K562 (cell line): Measurements from ENCODE around the gene PGAP2. TPM values are rescaled to one million over a fixed set of nuclear protein-coding genes. Genes with fewer than 3 reads are reported as not detected.
A peak's percentile ranks its signal among the peaks of the same experiment; 100 is the strongest.

Experiments
- ATAC-seq: fragments of 200-7000 bp; cut with Tn5 transposase; 3 replicates; pipeline ENCODE4 v1.9.1; 2020; ENCODE audit warnings: moderate library complexity
- BruUV-seq: library from RNA; stranded (reverse); fragments of 400-500 nt; replicated peaks from 2 replicates; lab custom pipeline; 2021; lab: Mats Ljungman, UMichigan
- CTCF ChIA-PET: fragments of 300-600 bp; formaldehyde crosslinking; extraction: SDS; loops from one replicate; lab custom pipeline; 2021; ENCODE audit warnings: low intra/inter-chr PET ratio; lab: Yijun Ruan, JAX
- POLR2A ChIA-PET: fragments of 300-600, 350-650 bp; sonication (Branson Sonifier 250); formaldehyde crosslinking; extraction: SDS; loops from one replicate; lab custom pipeline; 2021; ENCODE audit warnings: antibody characterized with exemption, inconsistent platforms; lab: Yijun Ruan, JAX
- DNase-seq, 4 experiments: peaks; one replicate each; pipeline versions ENCODE4 v3.0.0 to v3.0.0-alpha.2; 2011 to 2018; ENCODE audit warnings: low spot score in 3 of 4, mixed read lengths in 3 of 4; ENCODE audit errors: extremely low read depth in 1 of 4
- FAIRE-seq: peaks from 2 replicates; lab custom pipeline; 2011; peaks lifted over from hg19 to GRCh38; lab: Jason Lieb, UNC
- H2AFZ ChIP-seq: 2 replicates; pipeline ENCODE4 v1.6.0; 2011; ENCODE audit warnings: low read depth, low read length, control low read depth, inconsistent platforms
- H3K27ac ChIP-seq: fragments of 200-600 bp; 3 replicates; pipeline ENCODE4 v1.8.0; 2011; ENCODE audit warnings: low read depth, mild to moderate bottlenecking, control low read depth, inconsistent platforms, low read length, moderate library complexity, mixed read lengths; ENCODE audit errors: extremely low read depth
- H3K27me3 ChIP-seq, 2 experiments: fragments of 300-600 bp in 1 of 2; 2 replicates in 1 of 2; 3 replicates in 1 of 2; pipeline versions ENCODE4 v1.6.0 to v1.8.0; 2011; ENCODE audit warnings: inconsistent platforms in 2 of 2, low read length in 2 of 2, mild to moderate bottlenecking in 1 of 2, mixed read lengths in 1 of 2, moderate library complexity in 1 of 2; ENCODE audit not compliant: control insufficient read depth in 2 of 2, insufficient read depth in 2 of 2
- H3K36me3 ChIP-seq: fragments of 300-600 bp; 3 replicates; pipeline ENCODE4 v1.8.0; 2011; ENCODE audit warnings: mild to moderate bottlenecking, low read length, inconsistent platforms; ENCODE audit not compliant: control insufficient read depth, insufficient read depth
- H3K4me1 ChIP-seq, 2 experiments: fragments of 200-600 bp in 1 of 2; replicated peaks in 1 of 2; 2 replicates in 1 of 2; 3 replicates in 1 of 2; pipeline versions ENCODE4 v1.5.1 to v1.8.0; 2011; ENCODE audit warnings: inconsistent platforms in 2 of 2, low read length in 2 of 2, mild to moderate bottlenecking in 1 of 2, mixed read lengths in 1 of 2, moderate library complexity in 1 of 2; ENCODE audit not compliant: control insufficient read depth in 2 of 2, insufficient read depth in 2 of 2
- H3K4me2 ChIP-seq: 2 replicates; pipeline ENCODE4 v1.6.1; 2011; ENCODE audit warnings: low read length, control low read depth, inconsistent platforms, mixed read lengths; ENCODE audit not compliant: insufficient read depth
- H3K4me3 ChIP-seq: fragments of 200-600 bp; sonication (generic), shearing (Covaris generic); 2 replicates; pipeline ENCODE4 v1.5.1; 2016; ENCODE audit warnings: control low read depth, inconsistent platforms
- H3K79me2 ChIP-seq: fragments of 200-600 bp; 3 replicates; pipeline ENCODE4 v1.8.0; 2011; ENCODE audit warnings: low read length, inconsistent platforms; ENCODE audit not compliant: control insufficient read depth, insufficient read depth
- H3K9ac ChIP-seq, 2 experiments: 2 replicates each; pipeline versions ENCODE4 v1.6.0 to v1.6.1; 2011; ENCODE audit warnings: low read depth in 2 of 2, low read length in 2 of 2, control low read depth in 1 of 2, inconsistent platforms in 1 of 2, mild to moderate bottlenecking in 1 of 2, mixed read lengths in 1 of 2; ENCODE audit not compliant: insufficient read depth in 1 of 2
- H3K9me1 ChIP-seq: one replicate; pipeline ENCODE4 v1.6.0; 2011; ENCODE audit warnings: inconsistent platforms, mild to moderate bottlenecking, low read length, moderate library complexity; ENCODE audit not compliant: control insufficient read depth, insufficient read depth
- H3K9me3 ChIP-seq: replicated peaks from 2 replicates; pipeline ENCODE4 v1.5.1; 2011; ENCODE audit warnings: low read depth, low read length, inconsistent platforms; ENCODE audit not compliant: control insufficient read depth, insufficient read depth
- H4K20me1 ChIP-seq: replicated peaks from 2 replicates; pipeline ENCODE4 v1.6.1; 2011; ENCODE audit warnings: low read length, inconsistent platforms, mixed read lengths; ENCODE audit not compliant: control insufficient read depth, insufficient read depth
- CAMTA2 ChIP-seq: fragments of 250-450 bp; sonication (Bioruptor Pico); conservative IDR thresholded peaks from 2 replicates; pipeline ENCODE4 v1.5.1; 2022
- NR1H2 ChIP-seq: sonication (generic); formaldehyde crosslinking; IDR thresholded peaks from 2 replicates; pipeline ENCODE4 v1.4.0; 2020; ENCODE audit warnings: mild to moderate bottlenecking, missing genetic modification reagents
- NR2C2 ChIP-seq, 2 experiments: fragments of 200-800 bp in 1 of 2; sonication (Bioruptor generic) in 1 of 2; sonication (generic) in 1 of 2; formaldehyde crosslinking in 1 of 2; IDR thresholded peaks; 2 replicates each; pipeline versions ENCODE4 v1.6.1 to v1.8.0; 2016 to 2022; ENCODE audit warnings: mild to moderate bottlenecking in 1 of 2, missing compliant biosample characterization in 1 of 2, missing genetic modification characterization in 1 of 2, missing genetic modification reagents in 1 of 2
- NRF1 ChIP-seq, 2 experiments: fragments of 450-650 bp; IDR thresholded peaks in 1 of 2; conservative IDR thresholded peaks in 1 of 2; 2 replicates each; pipeline ENCODE4 v1.6.1; 2014; ENCODE audit warnings: mild to moderate bottlenecking in 2 of 2
- REST ChIP-seq, 2 experiments: fragments of 450-650 bp; formaldehyde crosslinking in 1 of 2; IDR thresholded peaks; 2 replicates each; pipeline versions ENCODE4 v1.4.0 to v1.6.1; 2014 to 2020; ENCODE audit warnings: mild to moderate bottlenecking in 2 of 2, borderline replicate concordance in 1 of 2, low read depth in 1 of 2
- SIN3A ChIP-seq, 2 experiments: fragments of 150-350 bp in 1 of 2; IDR thresholded peaks; 2 replicates each; pipeline ENCODE4 v1.6.1; 2011 to 2016; ENCODE audit warnings: borderline replicate concordance in 2 of 2, low read depth in 2 of 2, low read length in 2 of 2, mild to moderate bottlenecking in 2 of 2, moderate library complexity in 2 of 2; ENCODE audit not compliant: control insufficient read depth in 1 of 2
- SMAD3 ChIP-seq: fragments of 450-650 bp; formaldehyde crosslinking; conservative IDR thresholded peaks from 2 replicates; pipeline ENCODE4 v1.4.0; 2020; ENCODE audit warnings: mild to moderate bottlenecking
- TCF3 ChIP-seq: sonication (generic); formaldehyde crosslinking; IDR thresholded peaks from 2 replicates; pipeline ENCODE4 v1.4.0; 2020; ENCODE audit warnings: mild to moderate bottlenecking, missing genetic modification reagents
- WGBS: fragments of 100-300 bp; shearing (Covaris generic); methylation state at CpG from one replicate; pipeline ENCODE4 v1.1.6; 2016; ENCODE audit warnings: low coverage, mixed read lengths; ENCODE audit not compliant: insufficient coverage; ENCODE audit errors: missing lambda C conversion rate; 5-methylcytosine and 5-hydroxymethylcytosine counted together
- in situ Hi-C: fragments of 300-500 bp; cut with MboI; formaldehyde crosslinking; loops from 4 replicates; pipeline ENCODE4 v1.15.0; 2018; ENCODE audit warnings: inconsistent platforms, mixed read lengths
- intact Hi-C: fragments of 100-400 bp; cut with micrococcal nuclease; formaldehyde crosslinking; loops from 2 replicates; pipeline ENCODE4 v1.14.2; 2022
- polyA plus RNA-seq, 8 experiments: library from polyadenylated mRNA; depleted of rRNA in 4 of 8; stranded (reverse) in 5 of 8; unstranded in 3 of 8; fragments of >200 nt; fragmentation: Nextera tagmentation in 2 of 8; fragmentation: Illumina TruSeq in 1 of 8; extraction: Ambion mirVana in 2 of 8; extraction: Trizol in 1 of 8; gene quantifications; 2 replicates each; pipeline versions ENCODE4 v1.2.1 to v1.2.3, GENCODE V29; 2011 to 2014; ENCODE audit warnings: inconsistent platforms in 1 of 8, missing spikeins in 1 of 8
- total RNA-seq, 7 experiments: library from RNA; depleted of rRNA in 6 of 7; stranded (reverse); fragments of >200 nt in 6 of 7; fragmentation: Illumina TruSeq in 2 of 7; extraction: Trizol in 2 of 7; gene quantifications; 2 replicates each; pipeline versions ENCODE4 v1.2.1 to v1.2.3, GENCODE V29; 2011 to 2021; ENCODE audit warnings: low replicate concordance in 1 of 7
- TF ChIP-seq, protein P1 (sequence below): fragments of 450-650 bp; IDR thresholded peaks from 2 replicates; pipeline ENCODE4 v1.6.1; 2016; ENCODE audit warnings: antibody characterized with exemption

The PGAP2 gene
- total and polyA plus RNA-seq, 9 of the 15 experiments (the other 6 are each of a cell fraction or from before 2014, with no cell fraction given) = 17.9 to 47.2 (median 33.7) TPM

DNA sequence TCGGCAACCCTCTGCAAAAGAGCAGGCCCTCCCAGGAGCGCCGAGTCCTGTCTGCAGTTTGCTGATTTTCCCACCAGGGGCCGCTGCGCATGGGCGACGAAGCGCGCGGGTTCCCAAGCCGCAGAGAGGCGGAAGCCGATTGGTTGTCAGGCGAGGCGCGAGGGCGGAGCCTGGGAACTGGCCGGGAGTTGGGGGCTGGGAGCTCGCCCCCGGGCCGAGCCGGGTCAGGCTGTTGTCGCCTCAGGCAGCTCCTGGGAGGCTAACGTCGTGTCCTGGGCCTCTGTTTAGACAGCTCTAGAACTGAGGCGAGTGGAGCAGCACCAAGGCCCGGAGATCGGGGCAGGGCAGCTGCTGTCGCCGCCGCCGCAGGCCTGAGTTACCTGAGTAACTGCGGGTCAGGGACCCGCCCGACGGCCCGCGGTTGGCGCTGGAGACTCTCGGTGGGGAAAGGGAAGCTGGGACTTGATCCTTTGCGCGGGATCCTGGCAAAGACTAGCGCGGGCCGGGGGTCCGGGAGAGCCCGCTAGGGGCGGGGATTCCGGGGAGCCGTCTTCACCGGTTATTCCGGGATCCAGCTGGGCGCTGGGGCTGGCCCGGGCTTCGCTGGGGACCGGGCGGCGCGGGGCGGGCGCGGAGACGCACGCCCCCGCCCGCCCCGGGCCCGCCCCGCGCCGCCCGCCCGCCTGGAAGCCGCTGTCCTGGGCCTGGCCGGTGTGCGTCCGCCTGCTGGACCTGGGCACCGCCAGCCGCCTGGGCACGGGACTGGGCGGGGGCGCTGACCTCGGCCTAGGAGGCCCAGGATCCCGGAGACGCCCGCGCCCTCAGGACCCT is 46.8 kb downstream of the PGAP2 start, which contains the start of gene STIM1:
Gene STIM1 (plus strand): TSS at position 688 of the 831 bp plus-strand sequence. CDS start 607 bp downstream, outside the sequence.
- Histone ChIP-seq H3K4me1 (peaks cover 42 to 44% of the 10 kb centered on the region in 2 experiments), H3K4me3 (peak within 1 kb of the TSS; percentile 62), H3K36me3 (no peaks in the 10 kb centered on the region), H4K20me1 (no peaks in the 10 kb centered on the region), H3K27me3 (no peaks in the 10 kb centered on the region), H3K79me2 (peaks cover 47% of the 10 kb centered on the region), H3K9ac (peak within 1 kb of the TSS; percentile 77 to 93), H2AFZ (peak within 1 kb of the TSS; percentile 95), H3K9me3 (no peaks in the 10 kb centered on the region), H3K9me1 (no peaks in the 10 kb centered on the region), H3K27ac (peak within 1 kb of the TSS; percentile 86), H3K4me2 (peak within 1 kb of the TSS; percentile 94)
- DNase-seq (peak; percentile 94 to 97 (median 96)), ATAC-seq (peak; percentile 80), FAIRE-seq (peak; percentile 77)
- ChIA-PET CTCF (interaction anchor here (0.5 to 1.7 kb wide), 2 partner anchors 109 to 218 kb away, joined by 5 to 6 read pairs; no protein-coding TSS in a partner anchor), POLR2A (interaction anchor here (0.6 to 2.4 kb wide), 28 partner anchors 9 to 477 kb away, joined by 3 to 13 read pairs (median 4); partner anchors contain the start of genes RHOG and RRM1)
- under 1% methylated on average over 49 of the region's 87 CpGs for WGBS
- in situ Hi-C loops = no loop called here
- intact Hi-C loops = loop anchor here (1.0 to 5.0 kb wide), 5 partner anchors 23 to 217 kb away; no protein-coding TSS in a partner anchor
- BruUV-seq = TSS peak; percentile 70
- TF ChIP-seq TCF3 (no peak; the same call in 1 of the 2 replicates), NR1H2 (0 out of 2 replicates have a peak, but pooled peaks have one; percentile 81), SIN3A (IDR thresholded peaks at IDR 0.05; ENCODE audit: borderline replicate concordance in 2 of 2, control insufficient read depth in 1 of 2, low read depth in 2 of 2, low read length in 2 of 2) (peak in 1 of 2 experiments; percentile 60; a peak in 1 of 4 replicates), REST (IDR thresholded peaks at IDR 0.05; ENCODE audit: borderline replicate concordance) (peak; percentile 88), REST (CRISPR knock-in tag; IDR thresholded peaks at IDR 0.05; ENCODE audit: low read depth) (no peak), CAMTA2 (CRISPR knock-in tag) (no peak), SMAD3 (CRISPR knock-in tag) (no peak), NR2C2 (CRISPR knock-in tag; IDR thresholded peaks at IDR 0.05) (no peak), NR2C2 (tag; IDR thresholded peaks at IDR 0.05) (no peak), NRF1 (conservative IDR thresholded peaks at IDR 0.05 in 1 of 2, IDR thresholded peaks at IDR 0.05 in 1 of 2) (peak; percentile 85 to 88)
- TF ChIP-seq, protein P1, sequence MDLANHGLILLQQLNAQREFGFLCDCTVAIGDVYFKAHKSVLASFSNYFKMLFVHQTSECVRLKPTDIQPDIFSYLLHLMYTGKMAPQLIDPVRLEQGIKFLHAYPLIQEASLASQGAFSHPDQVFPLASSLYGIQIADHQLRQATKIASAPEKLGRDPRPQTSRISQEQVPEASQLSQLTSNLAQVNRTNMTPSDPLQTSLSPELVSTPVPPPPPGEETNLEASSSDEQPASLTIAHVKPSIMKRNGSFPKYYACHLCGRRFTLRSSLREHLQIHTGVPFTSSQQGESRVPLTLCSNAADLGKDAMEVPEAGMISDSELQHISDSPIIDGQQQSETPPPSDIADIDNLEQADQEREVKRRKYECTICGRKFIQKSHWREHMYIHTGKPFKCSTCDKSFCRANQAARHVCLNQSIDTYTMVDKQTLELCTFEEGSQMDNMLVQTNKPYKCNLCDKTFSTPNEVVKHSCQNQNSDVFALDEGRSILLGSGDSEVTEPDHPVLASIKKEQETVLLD = peak; percentile 20; the same call in 1 of the 2 replicates
